Heart left ventricle (tissue), 16 donors: ENCODE results near the gene CCDC18. TPM values are rescaled to one million over a fixed set of nuclear protein-coding genes. Genes with fewer than 3 reads are reported as not detected.

Source experiments
- ATAC-seq, 4 donors: fragments of 200-7000 bp; cut with Tn5 transposase; one replicate each; pipeline ENCODE4 v1.9.1; 2020 to 2022; ENCODE audit warnings: moderate library complexity in 4 of 4, mild to moderate bottlenecking in 3 of 4, moderate number of reproducible peaks in 1 of 4
- DNase-seq, 5 donors: peaks; one replicate each; pipeline ENCODE4 v3.0.0-alpha.2; 2020
- H3K27ac ChIP-seq, 12 donors: fragments of 200-600 bp; sonication (generic) in 4 of 12; one replicate each; pipeline versions ENCODE4 v1.5.0 to v1.8.0; 2016 to 2022; ENCODE audit warnings: mild to moderate bottlenecking in 2 of 12
- H3K27me3 ChIP-seq, 9 donors: fragments of 200-600 bp; sonication (generic) in 2 of 9; one replicate each; pipeline versions ENCODE4 v1.5.1 to v1.8.0; 2016 to 2022; ENCODE audit warnings: mild to moderate bottlenecking in 3 of 9
- H3K36me3 ChIP-seq, 9 donors: fragments of 200-600 bp; sonication (generic) in 2 of 9; one replicate each; pipeline versions ENCODE4 v1.5.0 to v1.8.0; 2018 to 2022; ENCODE audit warnings: mild to moderate bottlenecking in 2 of 9
- H3K4me1 ChIP-seq, 12 donors: fragments of 200-600 bp; sonication (generic) in 4 of 12; one replicate each; pipeline versions ENCODE4 v1.5.0 to v1.8.0; 2016 to 2022; ENCODE audit warnings: mild to moderate bottlenecking in 3 of 12
- H3K4me3 ChIP-seq, 12 donors: fragments of 200-600 bp; sonication (generic) in 4 of 12; one replicate each; pipeline versions ENCODE4 v1.5.0 to v1.8.0; 2017 to 2022; ENCODE audit warnings: mild to moderate bottlenecking in 9 of 12, moderate library complexity in 4 of 12
- H3K9me3 ChIP-seq, 12 donors: fragments of 200-600 bp; sonication (generic) in 4 of 12; one replicate each; pipeline versions ENCODE4 v1.5.0 to v1.8.0; 2016 to 2022; ENCODE audit warnings: mild to moderate bottlenecking in 1 of 12
- POLR2A ChIP-seq, 2 donors: fragments of 450-650 bp; IDR thresholded peaks; one replicate each; pipeline ENCODE4 v1.6.1; 2017; ENCODE audit warnings: antibody characterized with exemption in 2 of 2, mild to moderate bottlenecking in 2 of 2, moderate library complexity in 2 of 2
- WGBS, 4 donors: extraction: QIAGEN DNeasy Blood & Tissue Kit in 2 of 4; methylation state at CpG; one replicate each; pipeline versions ENCODE4 v1.1.5 to v1.1.7; 2013 to 2018; 5-methylcytosine and 5-hydroxymethylcytosine counted together
- intact Hi-C, 10 donors: fragments of 100-400 bp; cut with DNase I; formaldehyde crosslinking; loops; one replicate each; pipeline versions ENCODE4 v1.11.1 to v1.14.2; 2022
- polyA plus RNA-seq, 2 donors: library from polyadenylated mRNA; stranded (reverse); fragments of 200-250 nt; gene quantifications; one replicate each; pipeline ENCODE4 v1.2.3, GENCODE V29; 2013
- total RNA-seq, 9 donors: library from RNA; depleted of rRNA in 2 of 9; stranded (reverse); fragments of >200 nt in 2 of 9; fragmentation: NEBNext Ultra II Directional in 3 of 9; extraction: Animal tissue kit (Norgen Biotek cat#: 25700) in 3 of 9; gene quantifications; one replicate each; pipeline versions ENCODE4 v1.1.0 to v1.2.4, GENCODE V29; 2016 to 2023
- TF ChIP-seq, protein P1 (sequence below), 12 donors: fragments of 200-600 bp; sonication (generic) in 4 of 12; IDR thresholded peaks; one replicate each; pipeline versions ENCODE4 v1.5.0 to v1.8.0; 2018 to 2022; ENCODE audit warnings: antibody characterized with exemption in 12 of 12, mild to moderate bottlenecking in 5 of 12
- donor health status: ischemic (EF 13 %, LVEDD 7.1; RV severe dilation, severe dysfunction).
- donor health status: healthy with polysubstance abuse.
- donor health status: DM: no; HTN: yes; CAD: no.
- donor health status: DM: no; HTN: no; CAD: no.
- donor health status: ischemic (EF 25% LVEDD 6.9; RV normal size, moderate dysfunction).
- donor health status: ischemic (EF 25% LVEDD 5.7; RV mildly dilated, moderate dysfunction).
- donor health status: healthy.
- donor health status: DM: yes; HTN: yes; CAD: no.
- donor health status: ischemic (EF 35%, LVEDD 5.7; RV mildly dilated, moderate dysfunction).
- donor health status: nonischemic (EF 11% LVEDD 7.7; RV severe dilation, severe dysfunction).
- donor health status: DM: yes; HTN: yes; CAD: no.
- donor health status: PGD.
- donor health status: ischemic (EF 29% LVEDD 5.4; RV normal size, mild dysfunction).
- donor health status: nonischemic (EF 23%, LVEDD 6.1; RV moderate dilation, normal function).

The CCDC18 gene
- total and polyA plus RNA-seq, 11 donors, result 1.7 to 8.9 (median 3.4) TPM

DNA sequence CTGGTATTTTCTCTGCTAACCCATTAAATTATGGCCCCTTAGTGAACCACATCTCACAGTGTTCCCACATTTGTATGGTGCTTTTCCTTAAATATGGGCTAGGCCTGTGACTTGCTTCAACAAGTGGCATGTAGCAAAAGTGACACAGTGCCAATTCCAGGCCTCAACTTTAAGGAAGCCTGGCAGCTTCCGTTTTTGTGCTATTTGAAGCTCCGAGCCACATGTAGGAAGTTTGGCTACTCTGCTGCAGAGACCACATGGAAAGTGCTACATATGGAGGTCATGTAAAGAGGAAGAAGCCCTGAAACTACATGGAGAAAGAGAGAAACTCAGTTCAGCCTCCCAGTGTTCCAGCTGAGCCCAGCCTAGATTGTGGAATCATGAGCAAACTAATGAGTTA, 136.7 kb downstream of the CCDC18 start:
- H3K4me3 ChIP-seq, result no peak overlapping the region
- DNase-seq (peak in 4 of 5 donors; percentile 27 to 49 (median 28)), ATAC-seq (peak in 3 of 4 donors; percentile 41 to 71 (median 63))
- no peaks in the 10 kb centered on the region for H3K9me3 ChIP-seq
- no peak for TF ChIP-seq POLR2A (IDR thresholded peaks at IDR 0.05)
- TF ChIP-seq, protein P1, sequence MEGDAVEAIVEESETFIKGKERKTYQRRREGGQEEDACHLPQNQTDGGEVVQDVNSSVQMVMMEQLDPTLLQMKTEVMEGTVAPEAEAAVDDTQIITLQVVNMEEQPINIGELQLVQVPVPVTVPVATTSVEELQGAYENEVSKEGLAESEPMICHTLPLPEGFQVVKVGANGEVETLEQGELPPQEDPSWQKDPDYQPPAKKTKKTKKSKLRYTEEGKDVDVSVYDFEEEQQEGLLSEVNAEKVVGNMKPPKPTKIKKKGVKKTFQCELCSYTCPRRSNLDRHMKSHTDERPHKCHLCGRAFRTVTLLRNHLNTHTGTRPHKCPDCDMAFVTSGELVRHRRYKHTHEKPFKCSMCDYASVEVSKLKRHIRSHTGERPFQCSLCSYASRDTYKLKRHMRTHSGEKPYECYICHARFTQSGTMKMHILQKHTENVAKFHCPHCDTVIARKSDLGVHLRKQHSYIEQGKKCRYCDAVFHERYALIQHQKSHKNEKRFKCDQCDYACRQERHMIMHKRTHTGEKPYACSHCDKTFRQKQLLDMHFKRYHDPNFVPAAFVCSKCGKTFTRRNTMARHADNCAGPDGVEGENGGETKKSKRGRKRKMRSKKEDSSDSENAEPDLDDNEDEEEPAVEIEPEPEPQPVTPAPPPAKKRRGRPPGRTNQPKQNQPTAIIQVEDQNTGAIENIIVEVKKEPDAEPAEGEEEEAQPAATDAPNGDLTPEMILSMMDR (IDR thresholded peaks at IDR 0.05), result no peak
- H3K27ac ChIP-seq, result peak overlapping the region in 1 of 12 donors; percentile 28
- no peaks in the 10 kb centered on the region for H3K36me3 ChIP-seq
- H3K4me1 ChIP-seq, result peaks cover 0 to 3% (median 0%) of the 10 kb centered on the region in 12 donors
- no peaks in the 10 kb centered on the region for H3K27me3 ChIP-seq
- 47 to 60% (median 50%) methylated on average over 2 of the region's 2 CpGs for WGBS, 4 donors
- intact Hi-C loops, result no loop called here

DNA sequence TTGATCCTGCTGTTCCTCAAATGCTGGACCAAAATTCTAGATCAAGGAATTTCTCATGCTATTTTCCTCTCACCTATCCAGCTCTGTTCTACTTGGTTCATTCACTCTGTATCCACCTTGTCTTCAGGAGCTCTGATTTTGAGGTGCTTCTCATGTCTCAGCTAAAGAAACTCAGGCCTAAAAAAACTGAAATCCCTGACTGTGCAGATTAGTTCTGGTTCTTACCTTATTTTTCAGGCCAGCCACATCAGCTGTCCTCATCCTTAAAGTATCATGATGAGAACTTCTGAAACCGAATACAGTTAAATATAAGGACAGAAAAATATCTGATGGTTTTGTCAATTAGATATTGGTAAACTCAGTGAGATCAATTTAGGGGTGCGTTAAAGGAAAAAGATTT, 137.4 kb downstream of the CCDC18 start:
- TF ChIP-seq, protein P1 (IDR thresholded peaks at IDR 0.05), result no peak
- no peak for TF ChIP-seq POLR2A (IDR thresholded peaks at IDR 0.05)
- intact Hi-C loops, result no loop called here
- H3K9me3 ChIP-seq, result no peaks in the 10 kb centered on the region
- no peak overlapping the region for H3K4me3 ChIP-seq
- no peaks in the 10 kb centered on the region for H3K27me3 ChIP-seq
- 95 to 98% (median 97%) methylated on average over 2 of the region's 2 CpGs for WGBS, 4 donors
- H3K36me3 ChIP-seq, result no peaks in the 10 kb centered on the region
- no peak overlapping the region for H3K27ac ChIP-seq
- peaks cover 0 to 3% (median 0%) of the 10 kb centered on the region in 12 donors for H3K4me1 ChIP-seq
- ATAC-seq (no peak), DNase-seq (no peak)

DNA sequence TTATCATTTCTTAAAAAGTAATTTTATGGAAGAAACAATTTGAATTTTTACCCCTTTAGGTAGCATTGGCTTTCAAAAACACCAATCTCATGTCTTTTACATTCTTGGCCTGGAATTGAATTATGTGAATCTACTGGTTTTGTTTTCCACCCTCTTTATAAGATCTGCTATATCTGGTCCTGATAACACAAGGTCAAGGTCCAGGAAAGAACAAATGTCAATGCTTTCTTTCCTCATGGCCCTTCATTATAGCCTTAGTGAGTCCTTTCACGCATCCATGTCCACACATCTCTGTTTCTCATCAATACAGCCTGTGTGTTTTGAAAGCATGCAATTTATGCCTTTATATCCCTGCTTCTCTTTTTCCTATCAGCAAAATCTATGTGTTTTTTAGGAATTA, 141.2 kb downstream of the CCDC18 start:
- Histone ChIP-seq H3K4me1 (peaks cover 0 to 3% (median 0%) of the 10 kb centered on the region in 12 donors), H3K27me3 (no peaks in the 10 kb centered on the region), H3K4me3 (no peak overlapping the region), H3K36me3 (no peaks in the 10 kb centered on the region), H3K9me3 (no peaks in the 10 kb centered on the region), H3K27ac (no peak overlapping the region)
- TF ChIP-seq, protein P1 (IDR thresholded peaks at IDR 0.05), result no peak
- no peak for TF ChIP-seq POLR2A (IDR thresholded peaks at IDR 0.05)
- 92 to 100% (median 99%) methylated on average over 1 of the region's 1 CpG for WGBS, 4 donors
- intact Hi-C loops, result no loop called here
- ATAC-seq (no peak), DNase-seq (no peak)

DNA sequence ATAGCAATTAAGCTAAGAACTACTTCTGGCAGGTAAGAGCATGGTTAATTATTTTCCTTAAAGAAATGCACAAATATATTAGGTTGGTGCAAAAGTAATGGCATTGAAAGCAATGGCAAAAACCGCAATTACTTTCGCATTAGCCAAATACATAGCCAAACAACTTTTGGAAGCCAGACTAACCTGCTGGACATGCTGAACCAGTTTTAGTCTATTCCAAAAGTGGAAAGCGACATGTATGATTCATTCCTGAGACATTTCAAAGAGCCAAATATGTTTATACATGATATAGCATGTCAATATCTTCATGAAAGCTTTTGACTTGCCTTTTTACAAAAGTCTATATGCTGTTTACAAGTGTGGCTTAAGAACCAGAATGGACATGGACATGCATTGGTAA, 141.8 kb downstream of the CCDC18 start:
- no peak overlapping the region for H3K27ac ChIP-seq
- TF ChIP-seq POLR2A (IDR thresholded peaks at IDR 0.05), result no peak
- TF ChIP-seq, protein P1 (IDR thresholded peaks at IDR 0.05), result no peak
- no peaks in the 10 kb centered on the region for H3K27me3 ChIP-seq
- no peaks in the 10 kb centered on the region for H3K9me3 ChIP-seq
- WGBS, 4 donors, result 95 to 100% (median 96%) methylated on average over 3 of the region's 3 CpGs
- H3K4me1 ChIP-seq, result no peaks in the 10 kb centered on the region
- no peaks in the 10 kb centered on the region for H3K36me3 ChIP-seq
- no peak overlapping the region for H3K4me3 ChIP-seq
- ATAC-seq (no peak), DNase-seq (no peak)
- intact Hi-C loops, result no loop called here
